DND-41 (cell line): ENCODE results near the gene GLCCI1.

ENCODE experiments used
- EZH2 ChIP-seq: IDR thresholded peaks from 3 replicates; pipeline ENCODE4 v1.6.1; 2012; ENCODE audit warnings: borderline replicate concordance, low read depth, mild to moderate bottlenecking, moderate library complexity, low read length, inconsistent platforms; ENCODE audit not compliant: severe bottlenecking
- TF ChIP-seq, protein P1 (sequence below): IDR thresholded peaks from 2 replicates; pipeline ENCODE4 v1.5.1; 2012; ENCODE audit warnings: borderline replicate concordance, low read length, moderate library complexity, mild to moderate bottlenecking; ENCODE audit not compliant: poor library complexity, severe bottlenecking; ENCODE audit errors: extremely low read depth

DNA sequence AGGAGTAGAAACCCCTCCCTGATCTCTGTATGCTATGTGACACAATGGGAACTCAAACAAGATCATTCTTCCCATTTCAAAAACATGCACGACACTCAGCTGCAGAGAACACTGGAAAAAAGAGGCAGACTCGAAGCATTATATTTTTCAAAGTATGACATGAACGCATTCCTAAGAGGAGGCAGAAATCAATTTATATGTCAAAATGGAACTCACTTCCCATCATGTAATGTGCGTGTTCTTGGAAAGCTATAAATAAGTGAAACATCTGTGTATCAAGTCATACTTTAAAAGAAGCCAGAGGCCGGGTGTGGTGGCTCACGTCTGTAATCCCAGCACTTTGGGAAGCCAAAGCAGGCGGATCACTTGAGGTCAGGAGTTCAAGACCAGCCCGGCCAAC, 150.7 kb downstream of the GLCCI1 start:
- TF ChIP-seq, protein P1, sequence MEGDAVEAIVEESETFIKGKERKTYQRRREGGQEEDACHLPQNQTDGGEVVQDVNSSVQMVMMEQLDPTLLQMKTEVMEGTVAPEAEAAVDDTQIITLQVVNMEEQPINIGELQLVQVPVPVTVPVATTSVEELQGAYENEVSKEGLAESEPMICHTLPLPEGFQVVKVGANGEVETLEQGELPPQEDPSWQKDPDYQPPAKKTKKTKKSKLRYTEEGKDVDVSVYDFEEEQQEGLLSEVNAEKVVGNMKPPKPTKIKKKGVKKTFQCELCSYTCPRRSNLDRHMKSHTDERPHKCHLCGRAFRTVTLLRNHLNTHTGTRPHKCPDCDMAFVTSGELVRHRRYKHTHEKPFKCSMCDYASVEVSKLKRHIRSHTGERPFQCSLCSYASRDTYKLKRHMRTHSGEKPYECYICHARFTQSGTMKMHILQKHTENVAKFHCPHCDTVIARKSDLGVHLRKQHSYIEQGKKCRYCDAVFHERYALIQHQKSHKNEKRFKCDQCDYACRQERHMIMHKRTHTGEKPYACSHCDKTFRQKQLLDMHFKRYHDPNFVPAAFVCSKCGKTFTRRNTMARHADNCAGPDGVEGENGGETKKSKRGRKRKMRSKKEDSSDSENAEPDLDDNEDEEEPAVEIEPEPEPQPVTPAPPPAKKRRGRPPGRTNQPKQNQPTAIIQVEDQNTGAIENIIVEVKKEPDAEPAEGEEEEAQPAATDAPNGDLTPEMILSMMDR = no peak
- no peak for TF ChIP-seq EZH2
